Activated CD4-positive, CD25-positive, alpha-beta regulatory T cell (primary cell): ENCODE measurements around the gene TRIM10.
"Not testable (repeated sequence)": the region's sequence is repeated elsewhere in the genome, so short reads cannot be mapped to it uniquely, and the experiment has no call there.

ENCODE experiments used
- DNase-seq, 4 experiments: peaks; one replicate each; lab custom pipeline; 2025; lab: John Stamatoyannopoulos, UW

Gene TRIM10

GRCh38 chr6:30129265-30130178 is 31.5 kb downstream of the TRIM10 start:
- no peak for DNase-seq

DNA sequence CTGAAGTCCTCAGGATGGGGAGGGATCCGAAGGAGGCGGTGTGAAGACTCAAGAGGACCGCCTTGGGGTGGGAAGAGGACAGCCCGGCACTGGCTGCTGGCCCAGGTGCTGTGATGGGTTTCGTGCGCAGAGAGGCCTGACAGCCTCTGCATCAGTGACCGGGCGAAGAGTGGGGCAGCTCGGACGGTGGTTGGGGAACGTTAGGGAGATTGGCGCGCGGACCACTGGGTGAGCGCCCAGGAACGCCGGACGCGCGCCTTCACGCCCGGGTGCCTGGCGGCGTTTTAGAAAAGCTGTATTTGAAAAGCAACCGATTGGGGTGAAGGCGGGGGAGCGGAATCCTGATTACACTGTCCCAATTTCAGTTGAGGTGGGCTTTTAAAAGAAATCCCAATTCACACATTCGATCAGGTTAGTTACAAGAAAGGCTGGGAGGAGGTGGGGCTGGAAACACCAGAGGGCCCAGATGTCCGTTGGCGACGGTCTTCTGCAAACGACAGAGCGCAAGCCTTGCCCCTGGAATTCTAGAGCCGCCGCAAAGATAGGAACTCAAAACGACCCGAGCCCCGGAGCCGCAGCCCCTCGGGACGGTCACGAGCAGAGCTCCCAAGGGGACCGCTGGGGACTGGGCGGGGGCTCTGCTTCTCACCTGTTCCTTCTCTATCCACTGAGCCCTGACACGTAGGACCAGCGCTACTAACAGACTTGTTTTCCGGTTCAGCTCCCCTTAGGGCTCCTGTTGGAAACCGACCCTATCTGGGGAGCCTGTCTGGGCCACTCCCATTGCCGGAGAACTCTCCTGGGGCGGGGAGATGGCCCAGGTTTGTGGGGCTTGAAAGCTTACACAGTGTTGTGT is 33.5 kb downstream of the TRIM10 start:
- no peak for DNase-seq

DNA sequence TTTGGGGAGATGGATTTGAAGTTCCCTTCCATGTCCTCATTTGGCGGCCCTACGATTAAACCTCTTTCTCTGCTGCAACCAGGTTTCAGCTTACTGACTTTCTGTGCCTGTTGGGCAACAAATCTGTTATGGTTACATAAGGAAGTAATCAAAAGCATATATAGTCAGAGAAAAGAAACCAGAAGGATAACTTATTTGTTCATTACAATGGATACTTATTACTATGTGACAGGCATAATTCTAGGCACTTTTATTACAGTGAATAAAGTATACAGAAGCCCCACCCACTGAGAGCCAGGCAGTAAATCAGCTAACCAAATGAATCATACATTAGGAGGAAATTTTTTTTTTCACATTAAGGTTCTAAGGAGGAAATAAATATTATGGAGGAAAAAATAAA is 38.5 kb downstream of the TRIM10 start:
- DNase-seq: no peak

DNA sequence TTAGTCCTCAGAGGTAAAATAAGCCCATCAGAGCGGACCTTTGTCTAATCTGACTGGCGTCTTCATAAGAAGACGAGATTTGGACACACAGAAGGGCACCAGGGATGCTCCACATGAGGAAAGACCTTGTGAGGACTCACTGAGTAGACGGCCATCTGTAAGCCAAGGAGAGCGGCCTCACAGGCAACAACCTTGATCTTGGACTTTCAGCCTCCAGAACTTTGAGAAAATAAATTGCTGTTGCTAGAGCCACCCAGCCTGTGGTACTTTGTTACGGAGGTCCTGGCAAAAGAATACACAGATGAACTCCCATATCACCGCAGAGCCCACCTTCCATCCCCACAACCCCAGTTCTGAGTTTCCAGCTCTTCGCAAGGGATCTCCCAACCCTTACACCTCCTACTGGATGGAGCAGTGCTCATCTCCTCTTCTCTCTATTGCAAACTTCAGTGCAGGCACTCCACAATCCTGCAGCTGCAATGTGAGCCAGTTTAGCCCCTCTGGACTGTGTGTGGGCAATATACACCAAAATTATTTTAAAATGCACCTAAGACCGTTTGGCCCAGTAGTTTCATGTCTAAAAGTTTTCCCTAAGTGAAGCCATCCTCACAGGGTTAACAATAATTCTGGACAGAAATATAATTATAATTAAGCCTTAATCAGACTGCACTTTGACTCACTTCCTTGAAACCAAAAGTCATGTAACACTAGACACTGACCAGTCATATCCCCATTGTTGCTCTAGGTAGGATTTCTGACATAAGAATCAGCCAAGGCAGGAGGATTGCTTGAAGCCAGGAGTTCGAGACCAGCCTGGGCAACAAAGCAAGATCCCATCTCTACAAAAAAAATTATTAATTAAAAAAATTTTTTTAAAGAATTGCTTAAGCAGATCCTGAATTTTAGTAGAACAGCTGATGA is 39.3 kb downstream of the TRIM10 start:
- no peak for DNase-seq

DNA sequence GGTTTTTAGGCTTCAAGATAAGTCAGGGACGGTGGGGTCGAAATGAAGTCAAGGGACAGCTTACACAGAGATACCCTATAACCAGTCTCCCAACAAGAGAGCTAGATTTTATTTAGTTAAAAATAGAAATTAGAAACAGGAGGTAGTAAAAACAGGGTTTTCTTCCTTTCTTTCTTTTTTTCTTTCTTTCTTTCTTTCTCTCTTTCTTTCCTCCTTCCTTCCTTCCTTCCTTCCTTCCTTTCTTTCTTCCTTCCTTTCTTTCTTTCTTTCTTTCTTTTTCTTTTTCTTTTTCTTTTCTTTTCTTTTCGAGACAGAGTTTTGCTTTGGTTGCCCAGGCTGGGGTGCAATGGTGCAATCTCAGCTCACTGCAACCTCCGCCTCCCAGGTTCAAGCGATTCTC is 42.3 kb downstream of the TRIM10 start:
- DNase-seq: not testable (repeated sequence)

- no peak for DNase-seq
Observed at GRCh38 chr6:30116724-30117123, 44.3 kb downstream of the TRIM10 start.

- no peak for DNase-seq
Observed at GRCh38 chr6:30113841-30114240, 47.2 kb downstream of the TRIM10 start.

- no peak for DNase-seq
Observed at GRCh38 chr6:30113003-30113759, 47.8 kb downstream of the TRIM10 start, which contains the start of gene TRIM31. TSS of gene TRIM31 (minus strand) at chr6:30113090. CDS start at chr6:30112805, 285 bp downstream.

- no peak for DNase-seq
Observed at GRCh38 chr6:30112402-30112994, 48.5 kb downstream of the TRIM10 start.

- DNase-seq: no peak
Observed at GRCh38 chr6:30111266-30111856, 49.6 kb downstream of the TRIM10 start.

DNA sequence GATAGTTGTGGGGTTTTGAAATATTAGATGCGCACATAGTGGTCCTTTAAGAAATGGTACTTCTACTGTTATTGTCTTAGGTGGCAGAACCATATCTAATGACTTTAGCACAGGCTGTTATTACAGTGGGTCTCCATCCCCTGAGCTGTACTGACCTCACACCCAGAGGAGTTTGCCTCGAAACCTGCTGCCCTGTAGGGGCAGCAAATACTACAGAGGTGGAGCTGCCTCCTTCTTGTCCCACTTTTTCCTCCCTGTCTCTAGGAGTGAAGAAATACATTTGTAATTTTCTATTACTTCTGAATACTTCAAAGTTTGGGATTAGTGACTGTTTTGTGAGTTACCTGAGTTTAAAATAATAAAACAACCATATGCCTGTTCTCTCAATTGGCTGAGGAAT is 56.4 kb downstream of the TRIM10 start:
- DNase-seq: no peak

DNA sequence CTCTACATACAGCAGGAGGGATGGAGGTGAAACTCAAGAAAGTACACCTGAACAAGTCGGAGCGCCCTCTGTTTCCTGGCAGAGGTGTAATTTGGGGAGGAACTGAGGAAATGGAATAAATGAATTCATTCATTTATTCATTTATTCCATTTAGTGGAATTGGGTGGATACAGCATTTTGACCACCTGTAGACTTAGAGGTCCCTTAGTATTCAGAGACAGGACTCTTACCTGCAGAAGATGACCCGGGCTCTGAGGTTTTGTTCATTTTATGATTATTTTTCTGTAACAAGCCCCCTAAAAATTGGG is 57.2 kb downstream of the TRIM10 start:
- DNase-seq: no peak

DNA sequence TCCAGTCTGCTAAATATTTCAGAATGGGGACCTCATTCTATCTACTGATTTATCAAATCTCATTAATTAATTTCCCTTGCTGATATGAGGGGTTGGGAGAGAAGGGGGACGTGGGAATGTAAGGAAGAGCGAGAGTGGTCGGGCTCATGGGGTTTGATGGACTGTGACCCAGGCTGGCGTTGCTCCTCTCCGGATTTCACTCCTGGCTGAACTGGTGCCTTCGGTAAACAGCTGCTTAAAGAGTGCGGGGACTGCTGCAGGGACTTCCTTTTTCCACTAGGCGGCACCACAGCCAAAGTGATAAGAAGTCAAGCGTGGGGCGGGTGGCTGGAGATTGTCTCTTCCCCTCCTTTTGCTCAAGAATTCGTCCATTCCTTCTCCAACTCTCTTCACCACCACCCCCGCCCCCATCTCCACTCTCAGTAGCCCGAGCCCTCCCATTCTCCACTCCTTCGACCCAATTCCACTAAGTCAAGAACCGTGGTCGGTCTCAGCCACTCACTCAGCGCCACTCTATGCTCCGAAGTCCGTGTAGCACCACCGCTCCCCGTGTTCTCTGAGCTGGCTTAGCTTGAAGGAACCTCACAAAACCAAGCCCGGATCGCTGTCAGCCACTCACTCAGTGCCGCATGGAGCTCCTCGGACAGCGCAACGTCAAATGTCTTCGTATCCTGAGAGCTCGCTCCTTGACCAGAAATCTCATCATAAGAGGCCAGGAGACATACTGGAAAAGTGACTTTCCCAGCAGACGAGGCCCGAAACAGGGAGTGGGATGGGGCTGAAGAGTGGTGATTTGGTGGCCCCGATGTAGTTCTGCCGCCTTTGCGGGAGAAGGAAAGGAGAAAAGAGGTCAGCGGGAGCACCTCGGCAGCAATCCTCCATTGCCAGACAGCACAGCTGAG is 57.8 kb downstream of the TRIM10 start:
- peak; percentile 54 to 71 (median 65) for DNase-seq

DNA sequence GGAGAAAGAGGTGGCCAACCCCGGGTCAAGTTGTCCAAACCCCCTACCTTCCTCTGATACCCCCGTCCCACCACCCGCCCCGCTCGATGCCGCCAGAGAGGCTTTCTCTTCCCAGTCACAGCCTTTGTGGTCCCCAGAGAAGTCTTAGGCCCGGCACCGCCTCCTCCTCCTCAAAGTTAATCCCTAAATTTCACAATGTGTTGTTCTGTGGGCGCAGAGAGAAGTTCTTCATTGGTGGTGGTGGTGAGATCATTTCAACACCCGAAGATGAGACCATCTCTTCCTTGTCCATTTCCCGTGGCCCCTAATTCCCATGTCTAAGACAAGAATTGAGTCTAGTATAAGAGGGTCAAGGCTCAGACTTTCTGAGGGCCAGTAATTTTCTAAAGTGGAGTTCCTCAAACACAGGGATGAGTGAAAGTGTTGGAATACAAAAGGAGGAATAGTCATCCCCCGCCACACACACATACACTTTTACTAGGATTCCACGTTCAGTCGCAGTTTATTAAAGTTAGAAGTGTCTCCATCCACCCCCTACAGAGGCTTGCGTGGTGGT is 58.5 kb downstream of the TRIM10 start:
- DNase-seq: no peak
